IPS-NIHi11 (cell line): ENCODE results near the gene CDC73.
"Not testable (repeated sequence)": the region's sequence is repeated elsewhere in the genome, so short reads cannot be mapped to it uniquely, and the experiment has no call there.

Source experiments
- DNase-seq: peaks from one replicate; pipeline ENCODE4 v3.0.0; 2012; ENCODE audit warnings: mixed read lengths, low spot score

CDC73 gene

GRCh38 chr1:193234530-193234929 lies 112.7 kb downstream of the CDC73 start:
- no peak for DNase-seq

GRCh38 chr1:193237381-193237978 lies 115.6 kb downstream of the CDC73 start:
- DNase-seq = no peak

GRCh38 chr1:193240609-193241008 lies 118.8 kb downstream of the CDC73 start:
- no peak for DNase-seq

- no peak for DNase-seq
Observed at GRCh38 chr1:193241132-193241827, 119.4 kb downstream of the CDC73 start.

GRCh38 chr1:193242000-193242399 lies 120.2 kb downstream of the CDC73 start:
- DNase-seq = no peak

GRCh38 chr1:193249187-193249586 lies 127.4 kb downstream of the CDC73 start:
- no peak for DNase-seq

GRCh38 chr1:193251950-193252349 lies 130.1 kb downstream of the CDC73 start:
- DNase-seq = no peak

- DNase-seq = no peak
Observed at GRCh38 chr1:193256019-193256418, 134.2 kb downstream of the CDC73 start.

GRCh38 chr1:193259636-193260035 lies 137.8 kb downstream of the CDC73 start:
- no peak for DNase-seq

GRCh38 chr1:193260056-193260745 lies 138.4 kb downstream of the CDC73 start:
- no peak for DNase-seq

GRCh38 chr1:193260896-193261295 lies 139.1 kb downstream of the CDC73 start:
- DNase-seq = no peak

- DNase-seq = no peak
Observed at GRCh38 chr1:193262661-193263060, 140.8 kb downstream of the CDC73 start.

GRCh38 chr1:193264313-193265065 lies 142.7 kb downstream of the CDC73 start:
- no peak for DNase-seq

GRCh38 chr1:193265716-193266115 lies 143.9 kb downstream of the CDC73 start:
- no peak for DNase-seq

GRCh38 chr1:193266794-193267193 lies 145.0 kb downstream of the CDC73 start:
- DNase-seq = not testable (repeated sequence)

- no peak for DNase-seq
Observed at GRCh38 chr1:193270996-193271395, 149.2 kb downstream of the CDC73 start.

- DNase-seq = no peak
Observed at GRCh38 chr1:193275773-193276172, 153.9 kb downstream of the CDC73 start.

GRCh38 chr1:193278968-193279367 lies 157.1 kb downstream of the CDC73 start:
- DNase-seq = no peak

- DNase-seq = no peak
Observed at GRCh38 chr1:193281894-193282293, 160.1 kb downstream of the CDC73 start.

GRCh38 chr1:193283016-193283415 lies 161.2 kb downstream of the CDC73 start:
- peak; percentile 14 for DNase-seq

- DNase-seq = no peak
Observed at GRCh38 chr1:193284219-193284618, 162.4 kb downstream of the CDC73 start.

- no peak for DNase-seq
Observed at GRCh38 chr1:193285641-193286040, 163.8 kb downstream of the CDC73 start.
